Prostate gland (tissue), 2 donors: Measurements from ENCODE around the gene CSNK2B.

Experiments
- CTCF ChIP-seq, 4 experiments: fragments of 200-600 bp in 2 of 4; fragments of 450-650 bp in 2 of 4; sonication (generic) in 2 of 4; IDR thresholded peaks; 1 replicate in 3 of 4; 2 replicates in 1 of 4; pipeline ENCODE4 v1.5.1; 2016 to 2019; ENCODE audit warnings: antibody characterized with exemption in 4 of 4, mild to moderate bottlenecking in 2 of 4, moderate library complexity in 2 of 4
- POLR2A ChIP-seq: fragments of 450-650 bp; IDR thresholded peaks from one replicate; pipeline ENCODE4 v1.6.1; 2016; ENCODE audit warnings: antibody characterized with exemption, mild to moderate bottlenecking

DNA sequence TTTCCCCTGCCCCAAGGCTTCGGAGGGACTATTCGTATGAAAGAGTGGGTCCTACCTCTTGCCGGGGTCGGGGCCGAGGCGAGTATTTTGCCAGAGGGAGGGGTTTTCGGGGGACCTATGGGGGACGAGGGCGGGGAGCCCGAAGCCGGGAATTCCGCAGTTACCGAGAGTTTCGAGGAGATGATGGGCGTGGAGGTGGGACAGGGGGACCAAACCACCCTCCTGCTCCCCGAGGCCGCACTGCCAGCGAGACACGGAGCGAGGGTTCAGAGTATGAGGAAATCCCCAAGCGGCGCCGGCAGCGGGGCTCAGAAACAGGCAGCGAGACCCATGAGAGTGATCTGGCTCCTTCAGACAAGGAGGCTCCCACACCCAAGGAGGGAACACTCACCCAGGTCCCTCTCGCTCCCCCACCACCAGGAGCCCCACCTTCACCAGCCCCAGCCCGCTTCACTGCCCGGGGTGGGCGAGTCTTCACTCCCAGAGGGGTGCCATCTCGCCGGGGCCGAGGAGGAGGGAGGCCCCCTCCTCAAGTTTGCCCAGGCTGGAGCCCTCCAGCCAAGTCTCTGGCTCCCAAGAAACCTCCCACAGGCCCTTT is 34.1 kb upstream of the CSNK2B start:
- no peak for TF ChIP-seq CTCF (IDR thresholded peaks at IDR 0.05)
- no peak for TF ChIP-seq POLR2A
